Small intestine (tissue), 7 donors: ENCODE measurements around the gene SLC15A4. TPM values are rescaled to one million over a fixed set of nuclear protein-coding genes. Genes with fewer than 3 reads are reported as not detected.
A peak's percentile ranks its signal among the peaks of the same experiment; 100 is the strongest.
"Not testable (repeated sequence)": the region's sequence is repeated elsewhere in the genome, so short reads cannot be mapped to it uniquely, and the experiment has no call there.

Source experiments
- DNase-seq, 2 donors: peaks; one replicate each; pipeline versions ENCODE4 v3.0.0 to v3.0.0-alpha.2; 2013
- FAIRE-seq: peaks from 2 replicates; lab custom pipeline; 2012; peaks lifted over from hg19 to GRCh38; lab: Jason Lieb, UNC
- H3K27ac ChIP-seq, 3 donors: one replicate each; pipeline ENCODE4 v1.5.1; 2013; ENCODE audit warnings: low read length in 2 of 3, mild to moderate bottlenecking in 2 of 3, control low read depth in 1 of 3, inconsistent platforms in 1 of 3, low read depth in 1 of 3, moderate library complexity in 1 of 3
- H3K27me3 ChIP-seq, 3 donors: one replicate each; pipeline ENCODE4 v1.6.1; 2013; ENCODE audit warnings: low read length in 3 of 3, inconsistent platforms in 1 of 3; ENCODE audit not compliant: control insufficient read depth in 3 of 3, insufficient read depth in 3 of 3
- H3K36me3 ChIP-seq, 3 donors: one replicate each; pipeline ENCODE4 v1.6.1; 2013; ENCODE audit warnings: low read length in 3 of 3, inconsistent platforms in 1 of 3, low read depth in 1 of 3, mild to moderate bottlenecking in 1 of 3, moderate library complexity in 1 of 3; ENCODE audit not compliant: control insufficient read depth in 3 of 3, insufficient read depth in 2 of 3
- H3K4me1 ChIP-seq, 3 donors: one replicate each; pipeline ENCODE4 v1.6.1; 2013; ENCODE audit warnings: low read length in 2 of 3, inconsistent platforms in 1 of 3, low read depth in 1 of 3, mild to moderate bottlenecking in 1 of 3, moderate library complexity in 1 of 3; ENCODE audit not compliant: control insufficient read depth in 3 of 3, insufficient read depth in 2 of 3
- H3K4me3 ChIP-seq, 3 donors: one replicate each; pipeline ENCODE4 v1.5.1; 2013; ENCODE audit warnings: low read length in 3 of 3, control low read depth in 1 of 3, inconsistent platforms in 1 of 3, low read depth in 1 of 3, mild to moderate bottlenecking in 1 of 3, moderate library complexity in 1 of 3
- H3K9me3 ChIP-seq, 2 donors: one replicate each; pipeline ENCODE4 v1.6.1; 2013; ENCODE audit warnings: low read depth in 1 of 2, low read length in 1 of 2; ENCODE audit not compliant: control insufficient read depth in 2 of 2, insufficient read depth in 1 of 2
- WGBS, 3 donors: extraction: QIAGEN DNeasy Blood & Tissue Kit; methylation state at CpG; one replicate each; pipeline ENCODE4 v1.1.7; 2013; 5-methylcytosine and 5-hydroxymethylcytosine counted together
- polyA plus RNA-seq, 4 donors: library from polyadenylated mRNA; stranded (reverse) in 3 of 4; unstranded in 1 of 4; fragments of 200-250 nt in 3 of 4; fragments of 120-200 nt in 1 of 4; gene quantifications; one replicate each; pipeline versions ENCODE4 v1.2.1 to v1.2.3, GENCODE V29; 2013
- donor health status: healthy with polysubstance abuse.
- donor health status: control.
- donor health status: control.
- donor health status: Bipolar disorder and iron deficiency.
- donor health status: healthy.

SLC15A4 gene
- polyA plus RNA-seq, 4 donors: 6.5 to 18.0 (median 8.5) TPM

DNA sequence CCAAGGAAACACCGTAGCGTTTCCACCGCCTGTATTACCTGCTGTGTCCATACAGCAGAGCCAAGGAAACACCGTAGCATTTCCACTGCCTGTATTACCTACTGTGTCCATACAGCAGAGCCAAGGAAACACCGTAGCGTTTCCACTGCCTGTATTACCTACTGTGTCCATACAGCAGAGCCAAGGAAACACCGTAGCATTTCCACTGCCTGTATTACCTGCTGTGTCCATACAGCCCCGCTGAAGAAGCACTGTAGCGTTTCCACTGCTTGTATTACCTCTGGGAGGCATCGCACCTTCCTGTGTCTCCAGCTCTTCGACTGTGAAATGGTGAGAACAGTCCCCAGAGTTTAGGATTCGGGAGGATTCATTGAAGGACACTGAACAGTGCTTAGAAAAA lies 16.1 kb upstream of the SLC15A4 start:
- not testable (repeated sequence) for H3K27ac ChIP-seq, H3K9me3 ChIP-seq, DNase-seq, H3K4me3 ChIP-seq, H3K36me3 ChIP-seq, H3K4me1 ChIP-seq, H3K27me3 ChIP-seq, FAIRE-seq
- 68 to 75% (median 73%) methylated on average over 10 to 12 of the region's 12 CpGs for WGBS, 3 donors

- no peak for FAIRE-seq
- H3K4me3 ChIP-seq: no peak overlapping the region
- WGBS, 3 donors: 95 to 98% (median 97%) methylated on average over 10 of the region's 10 CpGs
- no peak overlapping the region for H3K27ac ChIP-seq
- no peaks in the 10 kb centered on the region for H3K27me3 ChIP-seq
- no peaks in the 10 kb centered on the region for H3K4me1 ChIP-seq
- H3K9me3 ChIP-seq: no peaks in the 10 kb centered on the region
- no peak for DNase-seq
- no peaks in the 10 kb centered on the region for H3K36me3 ChIP-seq
Observed at GRCh38 chr12:128833418-128833817, 9.7 kb upstream of the SLC15A4 start.

- FAIRE-seq: no peak
- DNase-seq: no peak
- Histone ChIP-seq H3K36me3 (peaks cover 0 to 2% (median 0%) of the 10 kb centered on the region in 3 donors), H3K27ac (no peak overlapping the region), H3K4me1 (no peaks in the 10 kb centered on the region), H3K4me3 (no peak overlapping the region), H3K27me3 (no peaks in the 10 kb centered on the region), H3K9me3 (peaks cover 0 to 3% of the 10 kb centered on the region in 2 donors)
- 64 to 82% (median 66%) methylated on average over 7 of the region's 7 CpGs for WGBS, 3 donors
Observed at GRCh38 chr12:128830505-128830893, 6.7 kb upstream of the SLC15A4 start.

DNA sequence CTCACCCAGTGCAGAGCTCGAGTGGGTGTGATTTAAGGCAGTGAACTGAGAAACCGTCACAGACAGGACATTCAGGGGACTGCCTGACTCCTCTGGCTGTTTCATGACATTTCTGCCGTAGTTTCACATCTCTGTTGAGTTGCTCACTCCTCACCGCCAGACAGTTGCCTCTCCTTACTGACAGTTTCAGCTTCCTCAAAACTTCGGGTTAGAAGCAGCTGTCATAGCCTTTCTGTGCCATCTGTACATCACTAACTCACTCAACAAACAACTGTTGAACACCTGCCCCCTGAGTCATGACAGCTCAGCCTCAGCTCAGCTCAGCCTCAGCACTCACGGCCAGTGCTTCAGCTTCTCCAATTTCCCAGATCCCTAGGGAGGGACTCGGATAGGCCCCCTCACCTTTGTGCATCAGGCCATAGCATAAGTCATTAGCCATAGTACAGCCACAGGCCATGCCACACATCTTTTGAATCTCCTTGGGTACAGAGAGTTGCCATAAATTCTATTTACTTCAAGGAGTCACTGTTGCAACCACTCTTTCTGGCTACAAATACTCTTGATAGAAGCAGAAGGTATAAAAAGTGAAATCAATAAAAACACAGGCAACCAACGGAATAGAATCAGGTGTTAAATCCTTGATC lies 6.2 kb upstream of the SLC15A4 start:
- DNase-seq (no peak), FAIRE-seq (no peak)
- Histone ChIP-seq H3K4me3 (no peak overlapping the region), H3K27ac (no peak overlapping the region), H3K36me3 (peaks cover 0 to 2% (median 0%) of the 10 kb centered on the region in 3 donors), H3K27me3 (no peaks in the 10 kb centered on the region), H3K4me1 (peaks cover 0 to under 1% (median 0%) of the 10 kb centered on the region in 3 donors), H3K9me3 (peaks cover 0 to 3% of the 10 kb centered on the region in 2 donors)
- 52 to 67% (median 62%) methylated on average over 8 of the region's 8 CpGs for WGBS, 3 donors

DNA sequence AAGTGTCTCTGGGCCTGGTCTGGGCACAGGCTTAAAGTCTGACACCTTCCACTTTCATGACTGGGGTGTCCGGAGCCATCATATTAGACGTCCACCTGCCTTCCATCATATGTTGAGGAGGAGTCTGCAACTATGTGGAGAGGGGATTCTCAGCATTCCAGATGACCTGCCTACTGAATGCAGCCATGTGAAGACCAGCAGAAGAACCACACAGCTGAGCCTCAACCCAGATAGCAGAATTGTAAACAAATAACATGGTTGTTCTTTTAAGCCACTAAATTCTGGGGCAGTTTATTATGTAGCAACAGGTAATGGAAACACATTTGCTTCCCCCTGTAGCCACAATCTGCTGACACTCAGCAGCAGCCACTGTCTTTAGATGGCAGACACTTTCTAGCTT lies 4.0 kb upstream of the SLC15A4 start:
- peaks cover 0 to 2% (median 0%) of the 10 kb centered on the region in 3 donors for H3K36me3 ChIP-seq
- FAIRE-seq (no peak), DNase-seq (no peak)
- no peak overlapping the region for H3K27ac ChIP-seq
- peaks cover 0 to 7% (median 0%) of the 10 kb centered on the region in 3 donors for H3K4me1 ChIP-seq
- H3K9me3 ChIP-seq: peaks cover 0 to 3% of the 10 kb centered on the region in 2 donors
- H3K27me3 ChIP-seq: no peaks in the 10 kb centered on the region
- H3K4me3 ChIP-seq: no peak overlapping the region
- 95 to 98% (median 96%) methylated on average over 2 of the region's 2 CpGs for WGBS, 3 donors

DNA sequence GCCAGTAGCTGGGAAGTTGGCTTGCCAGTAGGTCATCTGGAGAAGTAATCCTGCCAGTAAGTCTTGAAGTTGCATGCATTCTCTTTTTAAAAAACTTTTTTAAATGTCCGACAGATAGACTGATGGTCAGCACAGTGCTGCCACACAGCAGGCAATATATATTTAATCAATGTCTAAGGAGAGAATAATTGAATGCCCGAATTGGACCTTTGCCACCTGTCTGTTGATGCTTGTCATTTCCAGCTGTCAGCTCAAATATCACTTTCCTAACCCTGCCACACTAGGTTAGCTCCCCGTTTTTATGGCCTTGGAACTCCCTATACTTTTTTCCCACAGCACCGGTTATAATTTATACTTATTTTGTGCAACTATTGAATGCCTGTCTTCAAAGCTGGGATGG lies 2.1 kb upstream of the SLC15A4 start:
- Histone ChIP-seq H3K36me3 (peaks cover 0 to 5% (median 0%) of the 10 kb centered on the region in 3 donors), H3K4me3 (no peak overlapping the region), H3K9me3 (peaks cover 0 to 3% of the 10 kb centered on the region in 2 donors), H3K4me1 (peaks cover 0 to 14% (median 4%) of the 10 kb centered on the region in 3 donors), H3K27me3 (no peaks in the 10 kb centered on the region), H3K27ac (no peak overlapping the region)
- DNase-seq (no peak), FAIRE-seq (no peak)
- WGBS, 3 donors: 43 to 76% (median 64%) methylated on average over 4 of the region's 4 CpGs

DNA sequence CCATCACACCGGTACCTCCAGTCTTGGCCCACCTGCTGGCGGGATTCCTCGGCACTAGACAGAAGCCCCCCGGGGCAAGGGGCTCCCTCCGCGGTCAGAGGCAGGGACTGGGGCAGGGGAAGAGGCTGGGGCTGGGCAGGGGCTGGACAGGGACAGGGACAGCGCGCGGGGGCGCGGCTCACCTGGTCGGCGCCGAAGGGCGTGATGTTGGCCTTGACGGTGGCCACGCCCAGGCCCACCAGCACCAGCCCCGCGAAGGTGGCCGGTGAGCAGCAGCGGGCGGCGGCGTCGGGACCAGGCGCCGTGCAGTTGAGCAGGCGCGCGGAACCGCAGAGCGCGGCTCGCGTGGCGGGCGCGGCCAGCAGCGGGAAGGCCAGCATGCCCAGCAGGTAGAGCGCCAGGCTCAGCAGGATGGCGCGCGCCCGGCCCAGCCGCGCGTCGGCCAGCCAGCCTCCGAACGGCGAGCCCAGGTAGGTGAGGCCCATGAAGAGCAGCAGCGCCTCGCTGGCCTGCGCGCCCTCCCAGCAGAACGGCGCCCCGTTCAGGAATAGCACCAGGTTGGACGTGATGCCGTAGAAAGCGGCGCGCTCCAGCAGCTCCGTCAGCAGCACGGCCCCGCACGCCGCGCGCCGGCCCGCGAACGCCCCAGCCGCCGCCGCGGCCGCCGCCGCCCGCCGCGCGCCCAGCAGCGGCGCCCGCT lies 392 bp downstream of the SLC15A4 start:
- FAIRE-seq (no peak), DNase-seq (peak; percentile 25 to 77)
- H3K27ac ChIP-seq: peak overlapping the region; percentile 68 to 87 (median 80)
- H3K4me3 ChIP-seq: peak overlapping the region; percentile 74 to 85 (median 75)
- peaks cover 0 to 11% (median 0%) of the 10 kb centered on the region in 3 donors for H3K36me3 ChIP-seq
- H3K9me3 ChIP-seq: peaks cover 0 to 3% of the 10 kb centered on the region in 2 donors
- H3K27me3 ChIP-seq: no peaks in the 10 kb centered on the region
- 0 to 1% (median 1%) methylated on average over 31 to 88 of the region's 88 CpGs for WGBS, 3 donors
- H3K4me1 ChIP-seq: peaks cover 0 to 14% (median 4%) of the 10 kb centered on the region in 3 donors

DNA sequence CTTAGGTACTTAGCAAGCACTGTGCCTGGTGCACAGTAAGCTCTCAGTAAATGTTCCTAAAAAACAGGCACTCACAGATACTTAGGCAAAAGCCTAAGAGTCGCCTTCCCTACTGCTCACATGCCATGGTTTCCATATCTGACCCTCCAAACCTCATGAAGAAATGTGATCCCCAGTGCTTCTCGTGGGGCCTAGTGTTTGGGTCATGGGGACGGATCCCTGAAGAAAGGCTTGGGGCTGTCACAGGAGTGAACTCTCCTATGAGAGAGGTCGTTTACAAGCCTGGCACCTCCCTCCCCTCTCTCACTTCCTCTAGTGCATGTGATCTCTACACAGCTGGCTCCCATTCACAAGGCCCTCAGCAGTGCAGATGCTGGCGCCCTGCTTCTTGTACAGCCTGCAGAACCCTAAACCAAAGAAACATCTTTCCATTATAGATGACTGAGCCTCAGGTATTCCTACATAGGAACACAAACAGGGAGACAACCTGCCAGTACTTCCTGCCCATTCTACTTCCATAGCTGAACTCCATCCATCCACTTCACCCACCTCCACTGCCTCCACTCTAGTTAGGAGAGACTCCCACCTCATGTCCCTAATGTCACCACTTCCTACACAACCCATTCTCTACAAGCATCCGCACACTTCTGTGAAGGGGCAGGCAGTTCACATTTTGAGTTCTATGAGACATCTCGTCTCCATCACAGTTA lies 2.9 kb downstream of the SLC15A4 start:
- WGBS, 3 donors: 66 to 82% (median 72%) methylated on average over 7 of the region's 7 CpGs
- H3K27ac ChIP-seq: peak overlapping the region in 1 of 3 donors; percentile 30
- DNase-seq: no peak

More for the DNA sequence above, 2.9 kb downstream of the SLC15A4 start:
- H3K27me3 ChIP-seq: no peaks in the 10 kb centered on the region
- peaks cover 0 to 11% (median 0%) of the 10 kb centered on the region in 3 donors for H3K36me3 ChIP-seq
- no peak for FAIRE-seq
- no peak overlapping the region for H3K4me3 ChIP-seq
- peaks cover 0 to 14% (median 12%) of the 10 kb centered on the region in 3 donors for H3K4me1 ChIP-seq
- no peaks in the 10 kb centered on the region for H3K9me3 ChIP-seq
